Ramos (cell line): ENCODE measurements around the gene KRT16.
"Not testable (repeated sequence)": the region's sequence is repeated elsewhere in the genome, so short reads cannot be mapped to it uniquely, and the experiment has no call there.

ENCODE experiments used
- in situ Hi-C: fragments of 300-500 bp; cut with MboI; formaldehyde crosslinking; loops from one replicate; pipeline ENCODE4 v1.14.3; 2022; ENCODE audit warnings: low sequenced_read_pairs; ENCODE audit not compliant: unreplicated experiment

KRT16 gene

GRCh38 chr17:41629826-41630670 is 17.5 kb upstream of the KRT16 start:
- in situ Hi-C loops = no loop called here

GRCh38 chr17:41629316-41629715 is 16.7 kb upstream of the KRT16 start:
- in situ Hi-C loops = no loop called here

- in situ Hi-C loops = not testable (repeated sequence)
Observed at GRCh38 chr17:41628621-41629255, 16.2 kb upstream of the KRT16 start.

GRCh38 chr17:41628073-41628370 is 15.5 kb upstream of the KRT16 start:
- in situ Hi-C loops = not testable (repeated sequence)

GRCh38 chr17:41627316-41628072 is 14.9 kb upstream of the KRT16 start:
- in situ Hi-C loops = no loop called here

GRCh38 chr17:41626914-41627295 is 14.3 kb upstream of the KRT16 start:
- in situ Hi-C loops = not testable (repeated sequence)

GRCh38 chr17:41626028-41626913 is 13.7 kb upstream of the KRT16 start:
- in situ Hi-C loops = not testable (repeated sequence)

- in situ Hi-C loops = no loop called here
Observed at GRCh38 chr17:41625602-41626001, 13.0 kb upstream of the KRT16 start.

GRCh38 chr17:41624208-41625101 is 11.9 kb upstream of the KRT16 start, which contains the start of gene KRT17:
KRT17 (minus strand) TSS chr17:41624575; CDS start chr17:41624509, 66 bp downstream.
- in situ Hi-C loops = no loop called here

- in situ Hi-C loops = not testable (repeated sequence)
Observed at GRCh38 chr17:41623184-41623861, 10.8 kb upstream of the KRT16 start.

- in situ Hi-C loops = not testable (repeated sequence)
Observed at GRCh38 chr17:41622340-41623183, 10.0 kb upstream of the KRT16 start.

- in situ Hi-C loops = no loop called here
Observed at GRCh38 chr17:41621916-41622315, 9.3 kb upstream of the KRT16 start.

GRCh38 chr17:41621435-41621817 is 8.9 kb upstream of the KRT16 start:
- in situ Hi-C loops = not testable (repeated sequence)

GRCh38 chr17:41620583-41621434 is 8.2 kb upstream of the KRT16 start:
- in situ Hi-C loops = no loop called here

GRCh38 chr17:41619927-41620582 is 7.5 kb upstream of the KRT16 start:
- in situ Hi-C loops = not testable (repeated sequence)
